Fibroblast of peridontal ligament (primary cell): Measurements from ENCODE around the gene MMP19.
A peak's percentile ranks its signal among the peaks of the same experiment; 100 is the strongest.

Experiments
- DNase-seq: peaks from one replicate; pipeline ENCODE4 v3.0.0-alpha.2; 2010; ENCODE audit errors: extremely low read depth

The MMP19 gene

DNA sequence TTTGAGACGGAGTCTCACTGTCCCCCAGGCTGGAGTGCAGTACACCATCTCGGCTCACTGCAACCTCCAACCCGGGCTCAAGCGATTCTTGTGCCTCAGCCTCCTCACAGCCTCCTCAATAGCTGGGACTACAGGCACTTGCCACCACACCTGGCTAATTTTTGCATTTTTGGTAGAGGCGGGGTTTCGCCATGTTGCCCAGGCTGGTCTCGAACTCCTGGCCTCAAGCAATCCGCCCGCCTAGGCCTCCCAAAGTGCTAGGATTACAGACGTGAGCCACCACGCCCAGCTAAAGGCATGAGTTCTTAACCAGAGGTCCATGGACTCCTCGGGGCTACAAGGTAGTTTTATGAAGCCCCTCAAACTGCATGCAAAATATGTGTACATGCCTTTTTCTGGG lies 27.3 kb downstream of the MMP19 start:
- DNase-seq, result no peak

- DNase-seq, result no peak
These were observed 28.5 kb downstream of the MMP19 start for GRCh38 chr12:55814257-55814656.

DNA sequence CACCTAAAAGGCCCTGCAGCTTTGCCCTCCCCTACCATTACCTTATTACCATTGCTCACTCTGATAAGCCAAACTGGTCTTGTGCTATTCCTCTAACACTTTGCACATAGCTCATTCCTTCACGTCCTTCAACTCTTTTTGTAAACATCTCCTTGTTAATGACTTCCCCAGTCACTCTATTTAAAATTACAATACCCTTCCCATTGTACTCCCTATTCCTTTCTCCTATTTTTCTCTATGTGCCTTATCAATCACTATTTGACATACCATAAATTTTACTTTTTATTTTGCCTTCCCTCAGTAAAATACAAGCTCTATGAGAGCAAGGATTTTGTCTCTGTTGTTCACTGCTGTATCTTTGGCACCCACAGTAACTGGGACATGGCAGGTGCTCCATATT lies 30.6 kb downstream of the MMP19 start:
- DNase-seq, result no peak

DNA sequence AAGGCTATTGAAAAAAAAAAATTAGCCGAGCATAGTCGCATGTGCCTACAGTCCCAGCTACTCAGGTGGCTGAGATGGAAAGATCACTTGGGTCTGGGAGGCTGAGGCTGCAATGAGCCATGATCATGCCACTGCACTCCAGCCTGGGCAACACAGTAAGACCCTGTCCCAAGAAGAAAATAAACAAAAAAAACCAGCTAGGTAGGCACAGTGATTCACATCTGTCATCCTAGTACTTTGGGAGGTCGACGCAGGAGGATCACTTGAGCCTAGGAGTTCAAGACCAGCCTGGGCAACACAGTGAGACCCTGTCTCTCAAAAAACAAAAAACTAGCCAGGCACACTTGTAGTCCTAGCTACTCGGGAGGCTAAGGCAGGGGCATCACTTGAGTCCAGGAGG lies 33.5 kb downstream of the MMP19 start:
- no peak for DNase-seq

GRCh38 chr12:55806982-55807381 lies 35.8 kb downstream of the MMP19 start:
- DNase-seq, result no peak

DNA sequence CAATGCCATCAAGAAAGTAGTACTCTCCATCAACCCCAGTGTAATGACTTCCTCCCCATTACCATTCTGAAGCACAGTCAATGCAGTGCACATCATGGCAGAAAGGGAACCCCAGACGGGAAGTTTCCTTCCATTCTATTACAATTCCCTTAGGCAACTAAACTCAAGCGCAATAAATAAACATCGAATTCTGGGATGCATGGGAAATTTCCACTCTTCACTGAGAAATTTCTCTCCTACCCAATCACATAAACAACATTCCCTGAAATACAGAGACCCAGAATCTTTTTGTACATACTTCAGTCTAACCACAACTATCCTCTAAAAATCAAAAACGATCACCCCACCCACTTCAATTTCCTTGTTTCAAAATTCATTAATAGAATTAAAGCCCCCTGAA lies 45.2 kb downstream of the MMP19 start:
- peak; percentile 61 for DNase-seq

GRCh38 chr12:55797068-55797467 lies 45.7 kb downstream of the MMP19 start:
- DNase-seq, result peak; percentile 70

DNA sequence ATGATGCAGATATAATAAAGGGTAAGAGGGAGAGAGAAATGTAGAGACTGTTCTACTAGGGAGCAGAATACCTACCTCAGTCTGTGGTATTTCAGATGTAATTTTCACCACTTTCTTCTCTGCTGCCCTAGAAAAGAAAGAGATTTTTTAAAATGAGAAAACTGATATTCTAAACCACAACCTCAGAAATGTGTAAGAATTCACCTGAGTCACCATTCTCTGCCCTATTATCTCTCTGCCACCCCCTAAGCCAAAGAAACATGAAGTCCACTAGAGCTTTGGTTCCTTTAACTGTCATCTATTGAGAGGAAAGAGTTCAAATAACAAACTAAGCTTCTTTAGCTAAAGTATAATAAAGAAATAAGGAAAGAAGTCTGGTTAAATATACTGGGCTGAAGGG lies 46.8 kb downstream of the MMP19 start:
- no peak for DNase-seq

DNA sequence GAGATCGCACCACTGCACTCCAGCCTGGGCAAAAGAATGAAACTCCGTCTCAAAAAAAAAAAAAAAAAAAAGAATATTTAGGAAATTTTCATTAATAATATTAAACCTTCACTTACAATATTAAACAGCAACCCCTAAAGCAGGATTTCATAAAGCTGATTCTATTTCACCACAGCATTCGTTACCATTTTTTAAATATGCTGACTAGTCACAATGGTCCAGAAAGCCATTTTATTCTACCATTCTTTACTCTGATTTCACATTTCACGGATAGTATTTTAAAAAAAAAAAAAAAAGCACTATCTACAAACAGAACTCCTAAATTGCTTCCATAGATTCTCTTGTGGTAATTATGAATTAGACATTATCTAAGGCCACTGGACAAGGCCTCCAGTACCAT lies 52.8 kb downstream of the MMP19 start:
- no peak for DNase-seq

GRCh38 chr12:55789171-55789570 lies 53.6 kb downstream of the MMP19 start:
- no peak for DNase-seq

DNA sequence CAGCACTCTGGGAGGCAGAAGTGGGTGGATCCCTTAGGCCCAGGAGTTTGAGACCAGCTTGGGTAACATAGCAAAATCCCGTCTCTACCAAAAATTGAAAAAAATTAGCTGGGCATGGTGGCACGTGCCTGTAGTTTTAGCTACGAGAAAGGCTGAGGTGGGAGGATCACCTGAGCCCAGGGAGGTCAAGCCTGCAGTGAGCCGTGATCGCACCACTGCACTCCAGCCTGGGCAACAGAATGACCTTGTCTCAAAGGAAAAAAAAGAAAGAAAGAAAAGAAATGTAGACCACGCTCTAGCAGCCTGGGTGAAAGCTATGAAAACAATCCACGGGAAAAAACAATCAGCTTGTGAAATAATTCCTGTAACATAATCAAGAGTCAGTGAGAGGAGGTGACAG lies 54.2 kb downstream of the MMP19 start:
- no peak for DNase-seq
